HL-60 (cell line): ENCODE measurements around the gene EVI5.

Experiments used
- DNase-seq, 2 experiments: peaks; one replicate each; pipeline ENCODE4 v3.0.0-alpha.2; 2010 to 2020; ENCODE audit warnings: low read depth in 1 of 2, low spot score in 1 of 2
- H3K27ac ChIP-seq: fragments of 250-450 bp; sonication (Bioruptor Pico); replicated peaks from 2 replicates; pipeline ENCODE4 v1.5.1; 2020; ENCODE audit warnings: mild to moderate bottlenecking, moderate library complexity
- H3K27me3 ChIP-seq: fragments of 250-450 bp; sonication (Bioruptor Pico); 2 replicates; pipeline ENCODE4 v1.5.1; 2021; ENCODE audit warnings: mild to moderate bottlenecking, moderate library complexity; ENCODE audit not compliant: insufficient read depth, poor library complexity, severe bottlenecking
- H3K4me3 ChIP-seq: replicated peaks from 2 replicates; pipeline ENCODE4 v1.5.1; 2011; ENCODE audit warnings: mild to moderate bottlenecking, control low read depth, low read length; ENCODE audit not compliant: insufficient read depth
- CTCF ChIP-seq: IDR thresholded peaks from one replicate; pipeline ENCODE4 v1.5.1; 2011; ENCODE audit warnings: low read length, control low read depth, inconsistent platforms; ENCODE audit not compliant: insufficient read depth
- GABPA ChIP-seq: IDR thresholded peaks from 2 replicates; pipeline ENCODE4 v1.6.1; 2012; ENCODE audit warnings: low read depth
- POLR2AphosphoS5 ChIP-seq: IDR thresholded peaks from 2 replicates; pipeline ENCODE4 v1.6.1; 2012; ENCODE audit warnings: low read depth
- REST ChIP-seq: IDR thresholded peaks from 2 replicates; pipeline ENCODE4 v1.6.1; 2012; ENCODE audit warnings: low read depth; ENCODE audit not compliant: insufficient replicate concordance
- SPI1 ChIP-seq: IDR thresholded peaks from 2 replicates; pipeline ENCODE4 v1.6.1; 2012; ENCODE audit warnings: low read depth, mild to moderate bottlenecking, borderline replicate concordance

Gene EVI5

DNA sequence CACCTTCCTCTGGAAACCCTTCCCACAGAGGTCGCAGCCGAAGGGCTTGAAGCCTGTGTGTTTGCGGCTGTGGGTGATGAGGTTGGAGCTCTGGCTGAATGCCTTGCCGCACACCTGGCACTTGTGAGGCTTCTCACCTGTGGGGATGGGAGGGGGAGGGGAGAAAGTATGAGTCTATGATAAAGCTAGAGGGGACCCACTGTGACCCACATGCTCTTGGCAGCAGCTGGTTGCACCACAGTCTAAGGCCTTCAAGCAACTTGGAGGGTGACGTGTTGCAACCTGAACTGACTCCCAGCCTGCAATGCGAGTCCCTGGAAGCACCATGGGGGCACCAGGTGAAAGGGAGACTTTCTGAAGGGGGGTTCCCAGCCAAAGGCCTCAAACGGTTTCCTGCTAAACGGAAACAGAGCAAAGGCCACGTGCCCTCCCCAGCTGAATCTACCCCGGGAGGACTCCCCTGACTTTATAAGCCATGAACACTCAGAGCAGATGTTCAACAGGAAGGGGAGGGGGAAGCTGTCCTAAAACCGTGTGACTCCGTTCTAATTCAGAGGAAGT, 308.8 kb downstream of the EVI5 start:
- Histone ChIP-seq H3K4me3 (peak overlapping the region; percentile 10; the same call in 1 of the 2 replicates), H3K27me3 (no peaks in the 10 kb centered on the region), H3K27ac (peak overlapping the region; percentile 99)
- TF ChIP-seq CTCF (no peak), POLR2AphosphoS5 (peak; percentile 99), SPI1 (peak; percentile 18; the same call in 1 of the 2 replicates), REST (peak; percentile 23), GABPA (peak; percentile 57; the same call in 1 of the 2 replicates)
- DNase-seq: peak; percentile 91 to 95

DNA sequence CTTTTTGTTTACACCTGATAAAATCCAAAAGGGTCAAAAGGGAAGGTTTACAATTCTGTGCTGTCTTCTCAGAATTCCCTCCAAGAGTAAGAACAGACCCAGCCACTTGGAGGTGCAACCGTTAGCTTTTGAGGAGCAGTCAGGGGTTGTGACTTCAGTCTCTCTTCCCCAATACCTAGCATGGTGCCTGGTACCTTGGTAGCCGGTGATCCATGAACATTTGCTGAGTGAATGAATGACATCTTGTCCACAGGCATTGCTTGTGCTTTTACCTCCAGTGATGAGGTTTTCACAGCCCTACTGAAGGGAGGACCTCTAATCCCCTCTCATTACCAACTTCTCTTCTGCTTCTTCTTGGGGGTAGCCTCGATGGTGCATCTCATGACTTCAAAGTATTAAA, 309.9 kb downstream of the EVI5 start:
- Histone ChIP-seq H3K27me3 (no peaks in the 10 kb centered on the region), H3K27ac (peak overlapping the region; percentile 99), H3K4me3 (no peak overlapping the region)
- TF ChIP-seq POLR2AphosphoS5: peak; percentile 93
- TF ChIP-seq SPI1: no peak
- peak in 1 of 2 experiments; percentile 15 for DNase-seq

GRCh38 chr1:92473781-92474495, 311.0 kb downstream of the EVI5 start:
- H3K4me3 ChIP-seq: no peak overlapping the region
- TF ChIP-seq POLR2AphosphoS5 (peak; percentile 70), REST (no peak)
- DNase-seq: no peak
- peak overlapping the region; percentile 99 for H3K27ac ChIP-seq
- H3K27me3 ChIP-seq: no peaks in the 10 kb centered on the region

GRCh38 chr1:92470216-92470615, 314.7 kb downstream of the EVI5 start:
- DNase-seq: no peak
- H3K27ac ChIP-seq: peak overlapping the region; percentile 36
- H3K4me3 ChIP-seq: no peak overlapping the region
- H3K27me3 ChIP-seq: no peaks in the 10 kb centered on the region
- TF ChIP-seq SPI1 (no peak), GABPA (no peak), CTCF (no peak), REST (no peak), POLR2AphosphoS5 (no peak)
